SJSA1 (cell line): ENCODE results near the gene NEGR1. TPM values are rescaled to one million over a fixed set of nuclear protein-coding genes. Genes with fewer than 3 reads are reported as not detected.

Experiments
- DNase-seq, 2 experiments: peaks; one replicate each; pipeline ENCODE4 v3.0.0-alpha.2; 2015 to 2020; ENCODE audit warnings: low spot score in 2 of 2, low read depth in 1 of 2
- H3K27ac ChIP-seq: fragments of 250-450 bp; sonication (Bioruptor Pico); 2 replicates; pipeline ENCODE4 v1.5.1; 2020; ENCODE audit warnings: mild to moderate bottlenecking, moderate library complexity
- H3K27me3 ChIP-seq: fragments of 250-450 bp; sonication (Bioruptor Pico); replicated peaks from 2 replicates; pipeline ENCODE4 v1.5.1; 2020; ENCODE audit warnings: mild to moderate bottlenecking, moderate library complexity
- H3K36me3 ChIP-seq: fragments of 250-450 bp; sonication (Bioruptor Pico); 2 replicates; pipeline ENCODE4 v1.5.1; 2020; ENCODE audit warnings: mild to moderate bottlenecking
- H3K4me1 ChIP-seq: fragments of 250-450 bp; sonication (Bioruptor Pico); replicated peaks from 2 replicates; pipeline ENCODE4 v1.6.1; 2021; ENCODE audit warnings: mild to moderate bottlenecking
- H3K4me3 ChIP-seq: fragments of 250-450 bp; sonication (Bioruptor Pico); 2 replicates; pipeline ENCODE4 v1.5.1; 2020; ENCODE audit warnings: mild to moderate bottlenecking
- H3K9me3 ChIP-seq: fragments of 250-450 bp; sonication (Bioruptor Pico); replicated peaks from 2 replicates; pipeline ENCODE4 v1.5.1; 2020; ENCODE audit warnings: mild to moderate bottlenecking
- total RNA-seq: library from RNA; depleted of rRNA; stranded (reverse); fragments of >200 nt; shearing (Covaris generic); gene quantifications from 2 replicates; pipeline ENCODE4 v1.2.3, GENCODE V29; 2014

Gene NEGR1
- total RNA-seq, 1 experiment from 2014 or later: 1.9 TPM

DNA sequence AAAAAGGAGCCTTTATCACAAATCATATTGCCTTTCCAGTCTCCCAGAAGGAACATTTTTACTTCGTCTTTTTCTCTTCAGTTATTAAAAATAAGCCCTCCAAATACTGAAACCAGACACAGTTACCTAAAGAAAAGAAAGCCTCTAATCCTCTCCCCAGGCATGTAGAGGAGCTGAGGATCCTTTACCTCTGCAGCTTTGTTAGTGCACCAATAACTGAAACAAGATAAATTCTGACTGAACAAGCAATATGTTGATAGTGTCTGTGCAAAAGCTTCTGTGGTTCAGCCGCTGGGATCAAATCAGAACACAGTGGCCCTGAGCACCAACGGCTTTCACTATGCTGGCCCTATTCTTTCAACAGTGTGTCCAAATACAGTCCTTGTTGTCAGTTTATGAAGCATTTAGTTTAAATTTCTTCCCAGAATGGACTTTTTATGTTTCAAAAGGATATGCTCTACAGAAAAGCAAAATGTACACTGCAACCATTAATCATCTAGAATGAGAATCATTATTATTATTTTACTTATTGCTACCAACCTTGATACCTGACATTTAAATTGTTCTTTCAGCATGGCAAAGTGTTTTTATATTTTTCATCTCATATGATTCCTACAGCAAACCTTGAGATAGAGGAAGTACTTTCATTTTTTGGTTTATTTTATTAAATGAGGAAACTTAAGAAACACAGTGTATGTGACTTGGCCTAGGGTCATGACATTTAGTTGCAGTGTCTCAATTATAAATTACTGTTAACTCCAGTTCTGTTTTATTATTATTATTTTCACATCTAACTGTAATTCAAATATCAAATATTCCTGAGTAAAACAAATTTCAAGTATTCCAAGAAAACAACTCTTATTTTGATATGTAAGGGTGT is 217.9 kb downstream of the NEGR1 start:
- Histone ChIP-seq H3K27ac (no peak overlapping the region), H3K27me3 (no peaks in the 10 kb centered on the region), H3K4me1 (no peaks in the 10 kb centered on the region), H3K36me3 (no peaks in the 10 kb centered on the region), H3K4me3 (no peak overlapping the region), H3K9me3 (no peaks in the 10 kb centered on the region)
- no peak for DNase-seq

DNA sequence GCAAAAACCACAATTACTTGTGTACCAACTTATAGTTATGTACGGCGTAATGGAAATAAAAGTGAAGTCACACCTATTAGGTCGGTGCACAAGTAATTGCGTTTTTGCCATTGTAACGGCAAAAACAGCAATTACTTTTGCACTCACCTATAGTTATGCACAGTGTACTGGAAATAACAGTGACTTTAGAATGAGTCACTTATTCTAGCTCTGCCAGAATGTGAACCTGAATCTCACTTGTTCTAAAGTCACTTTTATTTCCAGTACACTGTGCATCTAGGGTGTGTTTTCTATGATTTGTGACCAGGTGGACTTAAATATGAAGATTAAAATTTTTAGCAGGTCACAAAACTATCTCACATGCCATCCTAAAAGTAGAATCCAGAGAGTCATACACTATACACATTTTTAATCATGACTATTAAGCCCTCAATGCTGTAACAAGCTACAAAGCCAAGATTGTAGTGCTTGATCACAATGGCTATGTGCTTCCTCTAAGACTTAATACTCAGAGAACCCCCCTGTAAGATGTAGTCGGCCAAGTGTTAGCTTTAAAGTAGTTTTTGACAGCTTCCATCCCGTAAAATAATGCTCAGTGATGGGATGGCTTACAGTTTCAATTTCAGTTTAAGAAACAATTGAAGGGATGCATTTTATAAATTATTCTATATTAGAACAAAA is 218.8 kb downstream of the NEGR1 start:
- Histone ChIP-seq H3K27me3 (no peaks in the 10 kb centered on the region), H3K4me3 (no peak overlapping the region), H3K27ac (no peak overlapping the region), H3K9me3 (no peaks in the 10 kb centered on the region), H3K4me1 (no peaks in the 10 kb centered on the region), H3K36me3 (no peaks in the 10 kb centered on the region)
- no peak for DNase-seq

DNA sequence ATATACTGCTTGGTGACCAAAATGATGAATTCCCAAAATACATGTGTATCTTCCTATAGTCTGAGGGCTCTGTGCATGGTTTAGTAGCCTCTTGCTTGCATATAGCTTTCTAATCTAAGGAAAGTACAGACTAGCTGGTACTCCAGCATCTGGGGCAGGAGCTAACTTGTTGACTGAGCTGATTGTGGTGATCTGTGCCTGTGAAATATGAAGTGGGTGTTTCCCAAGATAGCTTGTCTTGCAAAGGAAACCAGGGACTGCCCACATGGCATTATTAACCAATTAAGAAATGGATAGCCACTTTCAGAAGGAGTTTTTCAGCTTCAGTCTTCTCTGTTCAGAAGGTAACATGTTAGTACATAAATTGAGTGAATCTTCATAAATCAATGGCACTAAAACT is 219.8 kb downstream of the NEGR1 start:
- Histone ChIP-seq H3K4me1 (no peaks in the 10 kb centered on the region), H3K27ac (no peak overlapping the region), H3K27me3 (no peaks in the 10 kb centered on the region), H3K4me3 (no peak overlapping the region), H3K9me3 (no peaks in the 10 kb centered on the region), H3K36me3 (no peaks in the 10 kb centered on the region)
- no peak for DNase-seq

DNA sequence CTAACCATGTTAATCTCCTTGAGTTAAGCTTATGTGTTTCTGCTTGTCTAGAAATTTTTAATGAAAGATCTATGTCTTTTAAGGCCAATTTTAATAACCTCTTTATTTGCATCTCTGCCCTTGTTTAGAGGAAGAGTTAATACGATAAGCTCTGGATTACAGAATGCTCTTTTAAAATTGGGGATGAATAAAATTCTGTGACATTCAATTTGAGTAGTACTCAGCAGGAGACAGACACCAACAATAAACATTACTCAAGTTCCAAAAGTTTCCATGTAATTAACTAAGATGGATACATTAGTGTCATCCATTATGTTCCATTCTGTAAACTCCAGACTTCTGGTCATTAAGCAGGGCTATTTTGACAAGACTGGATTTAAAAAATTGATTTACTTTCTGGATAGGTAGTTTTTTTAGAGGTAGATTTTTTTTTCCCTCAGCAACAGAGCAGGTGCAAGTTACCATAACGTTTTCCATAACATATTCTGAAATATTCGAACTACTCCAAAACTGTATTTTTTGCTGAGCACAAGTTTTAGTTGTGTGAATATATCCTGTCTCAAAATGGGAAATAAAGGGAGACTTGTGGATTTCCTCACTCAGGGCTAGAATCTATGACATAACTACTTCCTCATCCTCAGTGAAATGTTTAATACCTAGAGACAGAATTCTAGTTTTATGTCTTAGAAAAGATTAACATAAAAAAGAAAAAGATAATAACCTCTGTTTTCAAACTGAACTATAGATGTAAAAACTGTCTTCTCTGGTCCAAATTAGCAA is 221.7 kb downstream of the NEGR1 start:
- no peaks in the 10 kb centered on the region for H3K9me3 ChIP-seq
- H3K27me3 ChIP-seq: no peaks in the 10 kb centered on the region
- DNase-seq: no peak
- H3K4me1 ChIP-seq: no peaks in the 10 kb centered on the region
- no peaks in the 10 kb centered on the region for H3K36me3 ChIP-seq
- H3K4me3 ChIP-seq: no peak overlapping the region
- H3K27ac ChIP-seq: no peak overlapping the region

DNA sequence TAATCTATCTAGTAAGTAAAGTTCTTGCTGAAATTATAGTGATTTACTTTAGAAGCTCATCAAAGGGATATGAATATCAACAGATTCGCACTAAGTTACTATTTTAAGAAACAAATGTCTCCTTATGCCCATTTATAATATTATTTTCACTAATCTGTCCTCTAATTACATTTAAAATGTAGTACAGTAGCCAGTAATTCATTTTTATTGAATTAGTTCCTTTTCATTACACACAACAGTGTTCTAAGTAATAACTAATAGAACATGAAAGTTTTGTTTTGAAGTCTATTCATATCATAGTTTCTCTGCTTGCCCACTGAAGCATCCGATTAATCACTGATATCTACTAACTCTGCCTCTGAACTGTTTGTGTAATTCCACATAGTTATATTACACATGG is 225.8 kb downstream of the NEGR1 start:
- H3K9me3 ChIP-seq: no peaks in the 10 kb centered on the region
- no peak overlapping the region for H3K27ac ChIP-seq
- no peak for DNase-seq
- H3K36me3 ChIP-seq: no peaks in the 10 kb centered on the region
- H3K4me3 ChIP-seq: no peak overlapping the region
- H3K27me3 ChIP-seq: no peaks in the 10 kb centered on the region
- no peaks in the 10 kb centered on the region for H3K4me1 ChIP-seq

DNA sequence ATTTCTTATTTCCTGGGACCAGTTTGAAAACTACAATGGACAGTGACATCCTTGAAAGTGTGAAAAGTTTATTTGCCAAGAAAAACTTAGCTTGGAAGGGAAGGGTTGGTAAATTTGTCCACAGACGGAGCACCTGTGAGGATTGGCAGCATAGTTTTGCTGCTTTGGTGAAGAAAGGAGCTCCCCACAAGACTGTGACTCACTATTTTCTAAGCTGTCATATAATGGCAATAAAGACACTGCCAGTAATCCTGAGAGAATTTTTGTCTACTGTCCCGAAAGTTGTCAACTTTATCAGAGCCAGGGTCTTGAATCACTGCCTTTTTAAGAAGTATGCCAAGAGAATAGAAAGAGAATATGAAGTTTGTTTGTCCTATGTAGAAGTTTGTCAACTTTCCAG is 230.8 kb downstream of the NEGR1 start:
- H3K4me3 ChIP-seq: no peak overlapping the region
- H3K27ac ChIP-seq: no peak overlapping the region
- no peak for DNase-seq

DNA sequence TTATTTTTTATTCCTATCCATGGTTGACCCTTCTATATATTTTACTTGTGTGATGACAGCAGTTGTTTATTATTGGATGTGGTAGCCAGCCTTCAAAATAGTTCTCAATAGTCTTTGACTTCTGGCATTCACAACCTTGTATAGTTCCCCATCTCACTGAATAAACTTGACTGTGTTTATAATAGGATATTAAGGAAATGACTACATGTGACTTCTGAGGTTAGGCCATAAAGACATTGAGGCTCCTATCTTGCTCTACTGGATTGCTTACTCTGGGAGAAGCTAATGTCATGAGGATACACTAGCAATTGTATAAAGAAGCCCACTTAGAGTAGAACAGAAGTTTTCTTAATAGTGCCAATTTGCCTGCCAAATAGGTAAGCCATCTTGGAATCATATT is 231.8 kb downstream of the NEGR1 start:
- Histone ChIP-seq H3K4me1 (no peaks in the 10 kb centered on the region), H3K4me3 (no peak overlapping the region), H3K27ac (no peak overlapping the region), H3K36me3 (no peaks in the 10 kb centered on the region), H3K27me3 (no peaks in the 10 kb centered on the region), H3K9me3 (no peaks in the 10 kb centered on the region)
- DNase-seq: no peak

More for the DNA sequence above, 230.8 kb downstream of the NEGR1 start:
- Histone ChIP-seq H3K9me3 (no peaks in the 10 kb centered on the region), H3K4me1 (no peaks in the 10 kb centered on the region), H3K36me3 (no peaks in the 10 kb centered on the region), H3K27me3 (no peaks in the 10 kb centered on the region)

DNA sequence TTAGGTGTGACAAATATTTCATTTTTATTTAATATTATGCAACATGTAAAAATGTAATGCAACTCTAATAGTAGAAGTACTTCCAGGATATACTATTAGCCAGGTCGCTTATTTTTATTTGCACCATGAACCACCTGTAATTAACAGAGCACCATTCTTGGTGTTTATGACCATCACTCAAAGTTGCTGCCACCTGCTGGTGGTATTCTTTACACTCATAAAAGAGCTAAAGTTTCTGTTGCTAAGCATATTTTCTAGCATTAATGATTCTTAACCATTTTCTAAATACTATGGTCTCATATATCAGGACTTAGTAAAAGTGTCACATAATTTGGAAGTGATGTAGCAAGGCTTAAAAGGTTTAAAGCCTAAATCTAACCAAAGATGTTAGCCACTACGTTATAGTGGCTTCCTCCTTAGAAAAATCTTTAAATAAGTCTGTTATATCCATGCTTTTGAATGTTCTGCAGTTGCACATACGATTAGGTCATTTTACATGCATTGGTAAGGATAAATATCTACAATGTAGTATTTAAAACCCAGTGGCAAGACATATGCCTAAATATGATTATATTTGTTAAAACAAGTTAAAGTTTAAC is 244.5 kb downstream of the NEGR1 start:
- Histone ChIP-seq H3K9me3 (no peaks in the 10 kb centered on the region), H3K27ac (no peak overlapping the region), H3K4me1 (no peaks in the 10 kb centered on the region), H3K36me3 (no peaks in the 10 kb centered on the region), H3K27me3 (no peaks in the 10 kb centered on the region), H3K4me3 (no peak overlapping the region)
- peak in 1 of 2 experiments; percentile 7 for DNase-seq

DNA sequence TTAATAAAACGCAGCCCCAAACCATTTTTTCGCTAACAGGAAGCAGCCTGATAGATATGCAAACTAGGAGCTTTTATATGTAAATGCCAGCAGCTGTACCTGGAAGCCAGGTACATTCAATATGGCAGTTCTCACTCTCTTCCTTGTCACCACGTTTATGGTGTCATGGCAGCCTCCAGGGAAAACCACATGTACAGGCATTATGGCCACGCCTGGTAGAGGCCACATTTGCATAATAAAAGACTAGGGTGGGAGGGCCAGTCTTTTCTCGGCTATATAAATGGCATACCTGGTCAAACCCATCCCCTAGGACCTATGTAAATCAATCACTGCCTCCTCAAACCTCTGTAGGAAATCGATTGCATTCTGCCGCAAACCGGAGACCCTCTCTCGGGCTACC is 247.5 kb downstream of the NEGR1 start:
- no peak overlapping the region for H3K27ac ChIP-seq
- no peak for DNase-seq
- H3K27me3 ChIP-seq: no peaks in the 10 kb centered on the region
- no peaks in the 10 kb centered on the region for H3K36me3 ChIP-seq
- H3K4me3 ChIP-seq: no peak overlapping the region
- H3K9me3 ChIP-seq: no peaks in the 10 kb centered on the region
- no peaks in the 10 kb centered on the region for H3K4me1 ChIP-seq

DNA sequence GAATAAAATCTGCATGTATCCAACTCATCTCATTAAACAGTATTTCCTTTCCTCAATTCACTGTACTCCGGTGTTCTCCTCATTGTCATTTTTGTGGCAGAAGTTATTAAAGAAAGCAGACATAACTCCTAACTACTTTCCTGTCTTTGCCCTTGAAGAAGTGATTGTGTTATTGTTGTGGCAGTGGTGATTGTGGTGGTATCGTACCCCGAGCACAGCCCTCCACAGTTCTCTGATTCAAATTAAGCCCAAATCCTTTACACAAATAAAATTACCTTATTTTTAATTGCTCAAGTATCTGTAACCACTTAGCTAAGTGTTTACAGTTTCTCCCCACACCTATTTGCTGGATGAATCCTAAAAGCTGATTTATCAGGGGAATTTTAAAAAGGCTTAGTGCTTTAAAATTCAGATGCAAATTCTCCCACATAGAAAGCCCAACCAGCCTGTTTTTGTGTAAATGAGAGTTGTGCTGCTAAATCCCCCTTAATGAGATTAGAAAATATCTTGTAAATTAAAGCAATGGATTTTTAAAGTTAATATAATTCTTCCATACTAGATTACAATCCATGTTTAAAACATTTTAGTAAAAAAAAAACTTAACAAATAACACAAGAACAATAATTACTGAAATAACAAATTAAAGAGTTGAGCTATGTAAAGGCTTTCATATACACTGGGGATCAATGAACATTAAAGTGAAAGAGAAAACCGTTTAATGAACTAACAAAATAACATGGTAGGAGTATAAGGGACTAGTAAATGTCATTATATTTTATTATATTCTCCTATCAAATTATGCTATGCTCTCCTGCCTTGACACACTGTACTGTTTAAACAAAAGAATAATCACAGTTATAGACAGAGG is 259.0 kb downstream of the NEGR1 start:
- H3K36me3 ChIP-seq: no peaks in the 10 kb centered on the region
- no peaks in the 10 kb centered on the region for H3K27me3 ChIP-seq
- no peak overlapping the region for H3K4me3 ChIP-seq
- H3K9me3 ChIP-seq: no peaks in the 10 kb centered on the region
- no peaks in the 10 kb centered on the region for H3K4me1 ChIP-seq
- DNase-seq: no peak
- H3K27ac ChIP-seq: no peak overlapping the region

DNA sequence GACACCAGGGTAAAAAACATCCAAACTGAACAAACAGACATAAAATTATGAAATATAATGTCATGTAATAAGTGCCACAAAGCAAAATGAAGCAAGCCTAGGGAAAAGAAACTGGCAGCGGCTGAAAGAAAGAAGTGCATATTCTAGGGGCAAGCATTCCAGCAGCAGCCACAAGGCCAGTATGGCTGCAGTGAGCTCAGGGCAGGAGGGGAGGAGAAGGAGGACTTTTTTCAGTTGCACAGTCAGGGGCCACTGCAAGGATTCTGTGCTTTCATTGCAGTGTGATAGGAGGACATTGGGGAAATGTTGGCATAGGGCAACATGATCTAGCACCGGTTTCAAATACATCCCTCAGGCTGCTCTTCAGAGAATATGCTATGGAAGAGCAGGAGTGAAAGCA is 263.8 kb downstream of the NEGR1 start:
- no peak overlapping the region for H3K4me3 ChIP-seq
- DNase-seq: no peak

DNA sequence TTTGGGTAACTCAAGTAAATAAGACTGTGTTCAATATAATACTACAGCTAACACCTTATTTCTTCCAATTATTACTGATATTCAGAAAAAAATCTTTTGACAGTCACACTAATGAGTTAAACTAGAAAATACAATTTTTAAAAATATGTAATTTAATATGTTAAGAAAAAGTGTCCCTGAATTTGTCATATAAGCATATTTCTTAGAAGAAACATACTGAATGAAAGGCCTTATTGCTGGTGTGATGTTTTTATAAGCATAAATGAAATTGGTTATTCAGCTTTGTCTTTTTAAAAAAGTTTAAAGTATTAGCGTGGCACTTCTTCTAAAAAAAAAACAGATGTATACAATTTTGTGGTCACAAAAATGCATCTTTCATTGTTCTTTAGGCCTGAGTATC is 267.3 kb downstream of the NEGR1 start:
- no peak overlapping the region for H3K27ac ChIP-seq
- no peaks in the 10 kb centered on the region for H3K27me3 ChIP-seq
- no peaks in the 10 kb centered on the region for H3K4me1 ChIP-seq
- H3K36me3 ChIP-seq: no peaks in the 10 kb centered on the region
- no peaks in the 10 kb centered on the region for H3K9me3 ChIP-seq
- no peak for DNase-seq
- no peak overlapping the region for H3K4me3 ChIP-seq

More for the DNA sequence above, 263.8 kb downstream of the NEGR1 start:
- H3K9me3 ChIP-seq: no peaks in the 10 kb centered on the region
- H3K4me1 ChIP-seq: no peaks in the 10 kb centered on the region
- no peak overlapping the region for H3K27ac ChIP-seq
- no peaks in the 10 kb centered on the region for H3K27me3 ChIP-seq
- no peaks in the 10 kb centered on the region for H3K36me3 ChIP-seq

DNA sequence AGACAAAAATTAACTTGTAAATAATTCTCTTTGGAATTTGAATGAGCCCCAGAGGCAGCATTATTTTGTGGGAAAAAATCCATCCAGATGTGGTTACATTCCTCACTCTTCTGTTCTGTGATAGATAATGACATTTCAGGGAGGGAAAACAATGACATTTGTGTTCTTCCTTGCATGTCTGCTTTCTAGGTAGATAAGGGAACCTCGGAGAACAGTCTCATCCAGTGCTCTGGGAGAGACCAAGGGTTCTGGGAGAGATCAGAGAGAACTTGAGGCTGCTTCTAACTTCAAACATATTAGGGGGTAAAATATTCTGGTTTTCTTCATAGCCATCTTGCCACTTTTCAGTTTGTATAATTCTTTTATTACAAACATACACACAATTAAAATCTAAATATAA is 269.2 kb downstream of the NEGR1 start:
- Histone ChIP-seq H3K36me3 (no peaks in the 10 kb centered on the region), H3K27ac (no peak overlapping the region), H3K9me3 (no peaks in the 10 kb centered on the region), H3K4me3 (no peak overlapping the region), H3K4me1 (no peaks in the 10 kb centered on the region), H3K27me3 (no peaks in the 10 kb centered on the region)
- no peak for DNase-seq
